ENCODE data around the gene GCSH.
A peak's percentile ranks its signal among the peaks of the same experiment; 100 is the strongest.
"Not testable (repeated sequence)": the region's sequence is repeated elsewhere in the genome, so short reads cannot be mapped to it uniquely, and the experiment has no call there.

Gene GCSH

DNA sequence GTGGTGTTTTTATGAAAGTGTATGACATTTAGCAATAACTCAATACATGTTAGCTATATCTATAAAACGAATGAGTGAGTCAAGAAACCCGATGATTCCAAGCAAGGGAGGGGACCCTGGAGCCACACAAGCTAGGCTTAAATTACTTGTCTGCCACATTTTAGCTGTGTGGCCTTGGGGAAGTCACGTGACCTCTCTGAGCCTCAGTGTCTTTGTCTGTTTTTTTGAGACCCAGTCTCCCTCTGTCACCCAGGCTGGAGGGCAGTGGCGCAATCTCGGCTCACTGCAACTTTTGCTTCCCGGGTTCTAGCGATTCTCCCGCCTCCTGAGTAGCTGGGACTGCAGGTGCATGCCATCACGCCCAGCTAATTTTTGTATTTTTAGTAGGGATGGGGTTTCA, 20.1 kb upstream of the GCSH start:
- Mint-ChIP-seq H3K27ac (no peak overlapping the region), H3K36me3 (ENCODE audit: low read depth) (no peaks in the 10 kb centered on the region), H3K27me3 (peaks cover 5% of the 10 kb centered on the region), H3K4me1 (ENCODE audit: low read depth) (no peaks in the 10 kb centered on the region), H3K9me3 (no peaks in the 10 kb centered on the region), H3K4me3 (no peak overlapping the region)

DNA sequence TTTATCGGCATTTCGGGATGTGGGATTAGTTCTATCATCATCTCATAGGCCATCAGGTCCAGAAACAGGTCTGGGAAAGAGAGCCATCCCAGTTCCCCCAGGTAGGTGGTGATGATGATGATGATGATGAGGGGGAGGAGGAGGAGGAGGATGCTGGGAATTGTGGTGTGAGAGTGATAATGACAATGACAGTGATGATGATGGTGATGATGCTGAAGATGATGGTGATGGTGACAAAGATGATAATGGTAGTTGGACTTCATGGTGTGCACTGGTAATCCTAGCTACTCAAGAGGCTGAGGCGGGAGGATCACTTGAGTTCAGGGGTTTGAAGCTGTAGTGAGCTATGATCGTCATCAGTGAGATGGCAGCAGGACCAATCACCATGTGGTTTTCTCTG, 16.3 kb upstream of the GCSH start:
- H3K4me3 Mint-ChIP-seq = no peak overlapping the region
- H3K9me3 Mint-ChIP-seq = no peaks in the 10 kb centered on the region
- no peaks in the 10 kb centered on the region for H3K4me1 Mint-ChIP-seq (ENCODE audit: low read depth)
- peaks cover 6% of the 10 kb centered on the region for H3K27me3 Mint-ChIP-seq
- no peak overlapping the region for H3K27ac Mint-ChIP-seq
- no peaks in the 10 kb centered on the region for H3K36me3 Mint-ChIP-seq (ENCODE audit: low read depth)

DNA sequence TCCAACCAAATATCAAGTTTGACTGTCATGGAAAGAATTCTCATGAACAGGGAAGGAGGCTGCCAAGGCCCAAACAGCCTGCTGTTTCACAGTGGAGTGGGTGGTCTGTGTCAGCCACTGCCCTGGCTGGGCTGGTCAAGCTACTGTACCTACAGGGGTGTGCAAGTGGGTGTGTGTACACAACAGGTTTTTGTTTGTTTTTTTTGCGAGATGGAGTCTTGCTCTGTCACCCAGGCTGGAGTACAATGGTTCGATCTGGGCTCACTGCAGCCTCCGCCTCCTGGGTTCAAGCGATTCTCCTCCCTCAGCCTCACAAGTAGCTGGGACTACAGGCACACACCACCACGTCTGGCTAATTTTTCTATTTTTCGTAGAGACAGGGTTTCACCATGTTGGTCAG, 13.1 kb upstream of the GCSH start:
- not testable (repeated sequence) for H3K9me3 Mint-ChIP-seq; H3K27me3 Mint-ChIP-seq; H3K36me3 Mint-ChIP-seq (ENCODE audit: low read depth); H3K27ac Mint-ChIP-seq; H3K4me1 Mint-ChIP-seq (ENCODE audit: low read depth); H3K4me3 Mint-ChIP-seq

DNA sequence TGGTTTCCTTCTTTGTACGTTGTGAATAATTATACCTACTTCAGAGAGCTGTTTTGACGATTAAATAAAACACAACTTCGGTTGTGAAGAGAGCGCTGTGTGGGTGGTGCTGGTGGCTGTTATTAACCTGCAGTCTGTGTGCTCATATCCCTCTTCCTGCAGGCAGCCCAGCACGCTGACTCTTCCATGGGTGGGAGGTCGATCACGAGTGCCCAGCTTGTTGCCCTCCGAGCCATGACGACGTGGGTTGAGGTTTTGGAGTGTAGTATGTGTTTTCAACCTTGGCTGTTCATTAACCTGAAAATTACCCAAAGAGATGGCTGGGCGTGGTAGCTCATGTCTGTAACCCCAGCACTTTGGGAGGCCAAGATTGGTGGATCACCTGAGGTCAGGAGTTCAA, 11.3 kb upstream of the GCSH start:
- H3K9me3 Mint-ChIP-seq = no peaks in the 10 kb centered on the region
- no peaks in the 10 kb centered on the region for H3K36me3 Mint-ChIP-seq (ENCODE audit: low read depth)
- no peak overlapping the region for H3K4me3 Mint-ChIP-seq
- H3K4me1 Mint-ChIP-seq (ENCODE audit: low read depth) = no peaks in the 10 kb centered on the region
- H3K27me3 Mint-ChIP-seq = peaks cover 6% of the 10 kb centered on the region
- no peak overlapping the region for H3K27ac Mint-ChIP-seq

DNA sequence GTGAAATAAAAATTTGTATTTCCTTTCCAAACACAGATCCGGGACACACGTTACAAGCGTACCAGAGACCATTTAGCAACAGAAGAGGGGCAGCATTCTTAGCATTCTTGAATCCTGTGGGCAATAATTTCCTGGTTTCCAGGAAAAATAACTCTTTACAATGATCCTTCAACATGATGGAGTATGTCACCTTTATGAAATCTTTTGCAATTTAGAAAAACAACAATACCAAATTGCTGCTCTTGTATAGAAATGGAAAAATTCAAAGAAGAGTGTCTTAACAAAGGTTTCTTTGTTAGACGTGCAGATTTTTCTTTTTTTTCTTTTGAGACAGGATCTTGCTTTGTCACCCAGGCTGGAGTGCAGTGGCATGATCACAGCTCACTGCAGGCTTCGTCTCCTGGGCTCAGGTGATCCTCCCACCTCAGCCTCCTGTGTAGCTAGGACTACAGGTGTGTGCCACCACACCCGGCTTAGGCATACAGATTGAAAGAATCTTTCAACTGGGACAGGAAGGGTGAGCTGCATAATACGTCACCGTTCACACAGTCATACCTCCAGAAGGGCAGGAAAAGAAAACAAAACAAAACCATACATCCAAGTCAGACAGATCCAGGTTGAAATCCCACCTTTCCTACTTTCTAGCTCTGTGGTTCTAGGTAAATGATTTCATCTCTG, 10.8 kb upstream of the GCSH start:
- H3K4me1 Mint-ChIP-seq (ENCODE audit: low read depth) = no peaks in the 10 kb centered on the region
- no peaks in the 10 kb centered on the region for H3K9me3 Mint-ChIP-seq
- H3K4me3 Mint-ChIP-seq = no peak overlapping the region
- H3K27ac Mint-ChIP-seq = no peak overlapping the region
- peaks cover 6% of the 10 kb centered on the region for H3K27me3 Mint-ChIP-seq
- H3K36me3 Mint-ChIP-seq (ENCODE audit: low read depth) = no peaks in the 10 kb centered on the region

DNA sequence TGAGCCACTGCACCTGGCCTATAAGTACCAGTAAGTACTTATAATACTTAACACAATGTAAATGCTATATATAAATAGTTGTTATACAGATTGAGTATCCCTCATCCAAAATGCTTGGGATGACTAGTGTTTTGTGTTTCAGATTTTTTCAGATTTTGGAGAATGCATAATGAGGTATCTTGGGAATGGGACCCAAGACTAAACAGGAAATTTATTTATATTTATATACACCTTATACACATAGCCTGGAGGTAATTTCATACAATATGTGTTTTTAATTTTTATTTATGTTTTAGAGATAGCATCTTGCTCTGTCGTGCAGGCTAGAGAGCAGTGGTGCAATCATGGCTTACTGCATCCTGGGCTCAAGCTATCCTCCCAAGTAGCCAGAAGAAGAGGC, 9.8 kb upstream of the GCSH start:
- H3K4me3 Mint-ChIP-seq = no peak overlapping the region
- no peak overlapping the region for H3K27ac Mint-ChIP-seq
- no peaks in the 10 kb centered on the region for H3K36me3 Mint-ChIP-seq (ENCODE audit: low read depth)
- no peaks in the 10 kb centered on the region for H3K9me3 Mint-ChIP-seq
- H3K4me1 Mint-ChIP-seq (ENCODE audit: low read depth) = no peaks in the 10 kb centered on the region
- H3K27me3 Mint-ChIP-seq = peaks cover 6% of the 10 kb centered on the region

DNA sequence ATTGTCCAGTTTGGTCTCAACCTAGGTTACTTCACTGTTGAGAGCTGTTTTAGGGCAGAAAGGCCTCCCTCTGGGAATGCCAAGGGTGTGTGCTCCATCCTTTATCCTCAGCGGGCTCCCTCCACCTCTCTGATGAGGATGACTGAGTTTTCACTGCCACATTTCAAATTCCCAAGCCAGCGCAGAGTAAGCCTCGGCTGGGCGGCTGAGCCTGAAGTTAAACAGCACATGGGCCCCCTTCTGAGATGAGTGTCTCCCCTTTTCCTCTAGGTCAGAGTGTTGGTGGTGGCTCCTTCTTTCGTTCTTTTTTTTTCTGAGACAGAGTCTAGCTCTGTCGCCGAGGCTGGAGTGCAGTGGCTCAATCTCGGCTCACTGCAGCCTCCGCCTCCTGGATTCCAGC, 5.5 kb upstream of the GCSH start:
- H3K36me3 Mint-ChIP-seq (ENCODE audit: low read depth) = no peaks in the 10 kb centered on the region
- H3K4me1 Mint-ChIP-seq (ENCODE audit: low read depth) = peaks cover 4% of the 10 kb centered on the region
- no peaks in the 10 kb centered on the region for H3K27me3 Mint-ChIP-seq
- H3K9me3 Mint-ChIP-seq = peaks cover under 1% of the 10 kb centered on the region
- H3K4me3 Mint-ChIP-seq = no peak overlapping the region
- H3K27ac Mint-ChIP-seq = no peak overlapping the region

DNA sequence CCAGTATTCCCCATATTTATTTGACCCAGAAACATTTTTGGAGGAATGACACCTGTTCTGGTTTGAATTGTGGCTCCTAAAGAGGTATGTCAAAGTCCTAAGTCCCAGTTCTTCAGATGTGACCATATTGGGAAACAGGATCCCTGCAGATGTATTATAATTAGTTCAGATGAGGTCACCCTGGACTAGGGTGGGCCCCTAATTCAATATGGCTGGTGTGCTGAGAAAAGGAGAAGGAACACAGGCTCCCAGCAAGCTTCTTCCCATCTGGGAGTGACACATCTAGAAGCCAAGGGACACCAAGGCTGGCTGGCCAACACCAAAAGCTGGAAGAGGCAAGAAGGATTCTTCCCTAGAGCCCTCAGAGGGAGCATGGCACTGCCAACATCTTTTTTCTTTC, 3.8 kb upstream of the GCSH start:
- Mint-ChIP-seq H3K4me3 (no peak overlapping the region), H3K27ac (no peak overlapping the region), H3K27me3 (no peaks in the 10 kb centered on the region), H3K9me3 (peaks cover 5% of the 10 kb centered on the region), H3K4me1 (ENCODE audit: low read depth) (peaks cover 10% of the 10 kb centered on the region), H3K36me3 (ENCODE audit: low read depth) (no peaks in the 10 kb centered on the region)

DNA sequence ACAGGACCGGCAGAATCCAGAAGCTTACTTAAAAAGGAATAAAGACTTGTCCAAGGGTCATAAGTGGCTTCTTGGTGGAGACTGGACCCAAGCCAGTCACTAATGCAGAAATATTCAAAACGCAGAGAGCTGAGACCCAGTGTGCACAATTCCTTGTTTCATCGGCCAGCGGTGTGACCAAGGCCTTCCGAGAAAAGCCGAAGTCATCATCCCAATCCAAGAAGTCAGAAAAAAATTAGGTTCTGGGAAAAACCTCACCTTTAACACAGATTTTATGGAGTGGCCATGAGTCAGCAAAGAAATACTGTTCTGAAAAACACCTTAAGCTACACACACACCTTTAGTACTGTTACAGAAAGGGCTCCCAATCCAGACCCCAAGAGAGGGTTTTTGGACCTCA, 1.0 kb upstream of the GCSH start:
- H3K4me3 Mint-ChIP-seq = no peak overlapping the region
- no peaks in the 10 kb centered on the region for H3K27me3 Mint-ChIP-seq
- H3K36me3 Mint-ChIP-seq (ENCODE audit: low read depth) = no peaks in the 10 kb centered on the region
- no peak overlapping the region for H3K27ac Mint-ChIP-seq
- H3K4me1 Mint-ChIP-seq (ENCODE audit: low read depth) = peaks cover 19% of the 10 kb centered on the region
- H3K9me3 Mint-ChIP-seq = peaks cover 5% of the 10 kb centered on the region

DNA sequence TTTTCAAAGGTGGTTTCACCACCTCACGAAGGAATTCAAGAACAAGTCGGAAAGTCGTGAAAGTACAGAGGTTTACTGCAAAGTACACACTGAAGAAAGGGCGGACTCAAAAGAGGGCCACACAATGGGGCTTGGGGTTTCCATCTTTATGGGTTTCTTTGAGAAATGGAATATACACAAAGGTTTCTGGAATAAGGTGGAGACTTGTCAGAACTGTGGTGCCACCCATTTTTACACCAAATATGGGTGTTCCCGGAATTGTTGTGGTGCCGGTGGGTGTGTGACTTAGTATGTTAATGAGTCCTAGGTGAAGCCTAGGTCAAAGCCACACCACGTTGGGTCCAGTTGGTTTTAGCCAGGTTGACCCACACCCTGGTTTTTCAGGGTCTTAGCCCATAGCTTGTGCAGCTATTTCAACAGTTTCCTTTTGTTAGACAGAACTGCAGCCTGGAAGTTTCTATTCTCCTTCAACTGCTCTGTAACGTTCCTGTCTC, 567 bp upstream of the GCSH start:
- Mint-ChIP-seq H3K27me3 (no peaks in the 10 kb centered on the region), H3K9me3 (peaks cover 5% of the 10 kb centered on the region), H3K27ac (peak overlapping the region; percentile 53), H3K4me3 (peak overlapping the region; percentile 58), H3K36me3 (ENCODE audit: low read depth) (peaks cover 5% of the 10 kb centered on the region), H3K4me1 (ENCODE audit: low read depth) (peaks cover 19% of the 10 kb centered on the region)

DNA sequence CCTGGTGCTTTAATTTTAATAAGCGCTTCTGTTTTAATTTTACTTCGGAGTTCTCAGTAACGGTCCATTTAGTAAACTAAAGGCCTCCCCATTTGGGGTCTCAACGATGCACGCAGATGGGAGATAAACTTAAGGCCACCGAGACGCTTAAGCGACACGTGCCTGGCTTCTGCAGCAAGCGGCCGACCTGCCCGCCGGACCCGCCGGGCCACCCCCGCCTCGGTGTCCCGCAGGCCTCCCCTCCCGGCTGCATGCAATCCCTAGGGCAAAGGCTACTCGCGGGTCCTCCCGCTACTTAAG, 592 bp downstream of the GCSH start:
- Mint-ChIP-seq H3K27me3 (no peaks in the 10 kb centered on the region), H3K4me1 (ENCODE audit: low read depth) (peaks cover 19% of the 10 kb centered on the region), H3K27ac (peak overlapping the region; percentile 67), H3K4me3 (peak overlapping the region; percentile 86), H3K36me3 (ENCODE audit: low read depth) (peaks cover 5% of the 10 kb centered on the region), H3K9me3 (peaks cover 5% of the 10 kb centered on the region)

DNA sequence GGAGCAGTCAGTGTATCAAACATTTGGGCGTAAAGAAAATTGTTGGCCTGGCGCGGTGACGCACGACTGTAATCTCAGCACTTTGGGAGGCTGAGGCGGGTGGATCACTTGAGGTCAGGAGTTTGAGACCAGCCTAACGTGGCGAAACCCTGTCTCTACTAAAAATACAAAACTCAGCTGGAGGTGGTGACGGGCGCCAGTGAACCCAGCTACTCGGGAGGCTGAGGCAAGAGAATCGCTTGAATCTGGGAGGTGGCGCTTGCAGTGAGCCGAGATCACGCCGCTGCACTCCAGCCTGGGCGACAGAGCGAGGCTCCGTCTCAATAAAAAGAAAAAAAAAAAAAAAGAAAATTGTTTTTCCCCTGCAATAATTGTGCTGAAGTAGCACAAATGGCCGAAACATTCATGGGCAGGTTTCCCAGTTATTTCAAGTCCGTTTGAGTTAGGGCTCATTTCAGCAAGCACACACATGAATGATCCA, 1.4 kb downstream of the GCSH start:
- Mint-ChIP-seq H3K9me3 (peaks cover 5% of the 10 kb centered on the region), H3K36me3 (ENCODE audit: low read depth) (peaks cover 8% of the 10 kb centered on the region), H3K4me1 (ENCODE audit: low read depth) (peaks cover 19% of the 10 kb centered on the region), H3K27me3 (no peaks in the 10 kb centered on the region), H3K27ac (peak overlapping the region; percentile 52), H3K4me3 (peak overlapping the region; percentile 86)

DNA sequence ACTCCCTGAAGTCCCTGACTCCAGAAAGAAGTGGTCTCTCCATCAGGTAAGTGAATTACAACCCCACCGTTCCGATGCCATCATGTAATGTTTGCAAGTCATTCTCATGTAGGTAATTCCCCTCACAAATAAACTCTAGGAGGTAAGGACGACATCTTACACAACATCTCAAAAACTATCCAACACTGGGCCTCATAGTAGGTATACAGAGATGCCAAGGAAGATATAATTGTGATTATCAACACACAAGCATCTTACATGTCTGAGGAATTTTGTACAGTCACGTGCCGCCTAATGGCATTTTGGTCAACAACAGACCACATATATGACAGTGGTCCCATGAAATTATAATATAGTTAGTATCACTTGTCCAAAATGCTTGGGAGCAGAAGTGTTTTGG, 7.4 kb downstream of the GCSH start:
- H3K27ac Mint-ChIP-seq = no peak overlapping the region
- H3K4me3 Mint-ChIP-seq = no peak overlapping the region
- no peaks in the 10 kb centered on the region for H3K4me1 Mint-ChIP-seq (ENCODE audit: low read depth)

DNA sequence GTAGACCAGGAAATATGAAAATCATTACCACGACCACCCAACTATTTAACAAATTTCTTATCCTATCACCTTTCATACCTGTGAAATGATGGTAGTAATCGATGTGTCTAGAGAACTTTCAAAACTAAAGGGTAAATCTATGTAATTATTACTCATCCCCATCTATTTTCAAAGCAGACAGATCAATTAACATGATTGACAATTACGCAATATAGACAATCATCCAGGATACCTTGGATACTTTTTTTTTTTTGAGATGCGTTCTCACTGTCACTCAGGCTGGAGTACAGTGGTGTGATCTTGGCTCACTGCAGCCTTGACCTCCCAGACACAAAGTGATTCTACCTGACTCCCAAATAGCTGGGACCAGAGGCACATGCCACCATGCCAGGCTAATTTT, 15.2 kb downstream of the GCSH start:
- H3K4me1 Mint-ChIP-seq (ENCODE audit: low read depth) = no peaks in the 10 kb centered on the region
- H3K27me3 Mint-ChIP-seq = no peaks in the 10 kb centered on the region
- H3K9me3 Mint-ChIP-seq = no peaks in the 10 kb centered on the region
- no peaks in the 10 kb centered on the region for H3K36me3 Mint-ChIP-seq (ENCODE audit: low read depth)
- H3K4me3 Mint-ChIP-seq = no peak overlapping the region
- H3K27ac Mint-ChIP-seq = no peak overlapping the region

More for the DNA sequence above, 7.4 kb downstream of the GCSH start:
- Mint-ChIP-seq H3K36me3 (ENCODE audit: low read depth) (peaks cover 10% of the 10 kb centered on the region), H3K27me3 (no peaks in the 10 kb centered on the region), H3K9me3 (no peaks in the 10 kb centered on the region)

DNA sequence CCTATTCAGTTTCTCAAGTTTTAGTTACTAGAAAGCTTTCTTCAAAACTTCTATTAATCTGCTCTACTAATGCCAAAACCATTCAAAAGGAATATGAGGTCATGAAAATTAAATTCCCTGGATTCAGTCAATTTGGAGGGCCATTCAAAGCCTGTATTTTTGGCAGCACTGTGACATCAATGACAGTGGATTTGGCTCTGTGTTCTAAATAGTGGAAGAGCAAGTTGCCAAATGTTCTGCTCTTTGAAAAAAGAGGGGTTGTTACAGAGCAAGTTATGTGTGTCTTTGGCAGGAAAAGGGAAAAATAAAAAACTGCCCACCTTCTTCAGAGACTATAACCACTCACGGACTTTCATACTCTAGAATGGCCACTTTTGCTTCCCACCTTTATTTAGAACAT, 16.0 kb downstream of the GCSH start:
- no peaks in the 10 kb centered on the region for H3K36me3 Mint-ChIP-seq (ENCODE audit: low read depth)
- H3K27ac Mint-ChIP-seq = no peak overlapping the region
- H3K9me3 Mint-ChIP-seq = no peaks in the 10 kb centered on the region
- H3K4me3 Mint-ChIP-seq = no peak overlapping the region
- no peaks in the 10 kb centered on the region for H3K27me3 Mint-ChIP-seq
- H3K4me1 Mint-ChIP-seq (ENCODE audit: low read depth) = no peaks in the 10 kb centered on the region
